Endothelial cell (in vitro differentiated cells): ENCODE data around the gene SLC8A3. TPM values are rescaled to one million over a fixed set of nuclear protein-coding genes. Genes with fewer than 3 reads are reported as not detected.

Experiments used
- DNase-seq: peaks from one replicate; pipeline ENCODE4 v3.0.0; 2021; ENCODE audit warnings: low spot score
- H3K27ac Mint-ChIP-seq: one replicate; pipeline ENCODE4 v1.8.0; 2021; ENCODE audit warnings: mixed read lengths, inconsistent platforms; ENCODE audit not compliant: unreplicated experiment
- H3K27me3 Mint-ChIP-seq: one replicate; pipeline ENCODE4 v1.8.0; 2021; ENCODE audit warnings: mild to moderate bottlenecking, moderate library complexity, mixed read lengths, inconsistent platforms; ENCODE audit not compliant: unreplicated experiment
- H3K36me3 Mint-ChIP-seq: one replicate; pipeline ENCODE4 v1.8.0; 2021; ENCODE audit warnings: mild to moderate bottlenecking, low read depth, mixed read lengths, inconsistent platforms; ENCODE audit not compliant: unreplicated experiment
- H3K4me1 Mint-ChIP-seq: one replicate; pipeline ENCODE4 v1.8.0; 2021; ENCODE audit warnings: mild to moderate bottlenecking, mixed read lengths, inconsistent platforms; ENCODE audit not compliant: unreplicated experiment
- H3K4me3 Mint-ChIP-seq: one replicate; pipeline ENCODE4 v1.8.0; 2021; ENCODE audit warnings: mild to moderate bottlenecking, mixed read lengths, inconsistent platforms; ENCODE audit not compliant: unreplicated experiment
- H3K9me3 Mint-ChIP-seq: one replicate; pipeline ENCODE4 v1.8.0; 2021; ENCODE audit warnings: mixed read lengths, inconsistent platforms; ENCODE audit not compliant: unreplicated experiment
- total RNA-seq: library from RNA; stranded (reverse); fragmentation: NEBNext Ultra II Directional; extraction: Animal tissue kit (Norgen Biotek cat#: 25700); gene quantifications from one replicate; pipeline ENCODE4 v1.2.1, GENCODE V29; 2021; ENCODE audit not compliant: unreplicated experiment
- TF ChIP-seq, protein P1 (sequence below): fragments of 200-600 bp; sonication (generic); IDR thresholded peaks from one replicate; pipeline ENCODE4 v1.5.0; 2021; ENCODE audit warnings: antibody characterized with exemption; ENCODE audit not compliant: unreplicated experiment

SLC8A3 gene
- total RNA-seq, 1 donor from 2014 or later = 0.13 TPM

DNA sequence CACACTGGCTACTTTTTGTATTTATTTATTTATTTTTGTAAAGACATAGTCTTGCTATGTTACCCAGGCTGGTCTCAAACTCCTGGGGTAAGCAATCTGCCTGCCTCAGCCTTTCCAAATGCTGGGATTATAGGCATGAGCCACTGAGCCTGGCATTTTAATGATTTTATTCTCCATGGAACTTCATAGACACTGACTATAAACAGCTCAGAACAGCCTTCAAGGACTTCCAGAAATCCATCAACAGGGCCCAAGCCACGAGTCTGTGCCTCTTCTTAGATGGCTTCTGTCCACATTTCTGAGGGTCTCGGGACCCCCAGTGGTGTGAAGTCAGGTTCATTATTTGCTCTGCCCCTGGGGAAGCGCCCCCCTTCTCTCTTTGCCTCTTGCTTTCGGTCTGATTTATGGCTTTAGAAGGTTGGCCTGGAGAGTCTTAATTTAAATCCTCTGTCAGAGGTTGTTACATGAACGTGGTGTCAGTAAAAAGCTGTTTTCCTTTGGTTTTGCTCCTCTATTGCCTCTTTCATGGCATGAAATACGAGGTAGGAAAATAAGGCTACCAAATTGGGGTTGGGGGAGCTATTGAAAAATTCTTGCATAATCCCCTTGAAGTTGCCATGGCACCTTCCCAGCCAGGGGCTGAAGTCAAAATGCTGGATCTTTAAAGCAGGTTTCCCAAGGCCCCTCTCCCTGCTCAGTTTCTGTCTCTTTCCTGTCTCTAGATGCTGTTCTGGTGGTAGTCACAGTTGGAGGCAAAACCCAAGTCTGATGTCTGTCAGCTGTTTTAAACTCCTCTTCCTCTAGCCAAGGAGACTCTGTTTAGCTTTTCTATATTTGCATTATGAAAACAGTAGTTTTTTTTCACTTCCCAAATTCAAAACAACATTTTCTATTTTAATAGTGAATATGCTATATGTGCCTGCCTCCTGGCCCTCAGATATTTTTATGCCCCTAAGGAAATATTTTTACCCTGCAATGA is 180.2 kb downstream of the SLC8A3 start:
- no peak overlapping the region for H3K27ac Mint-ChIP-seq
- no peak for DNase-seq
- no peak overlapping the region for H3K4me3 Mint-ChIP-seq
- TF ChIP-seq, protein P1, sequence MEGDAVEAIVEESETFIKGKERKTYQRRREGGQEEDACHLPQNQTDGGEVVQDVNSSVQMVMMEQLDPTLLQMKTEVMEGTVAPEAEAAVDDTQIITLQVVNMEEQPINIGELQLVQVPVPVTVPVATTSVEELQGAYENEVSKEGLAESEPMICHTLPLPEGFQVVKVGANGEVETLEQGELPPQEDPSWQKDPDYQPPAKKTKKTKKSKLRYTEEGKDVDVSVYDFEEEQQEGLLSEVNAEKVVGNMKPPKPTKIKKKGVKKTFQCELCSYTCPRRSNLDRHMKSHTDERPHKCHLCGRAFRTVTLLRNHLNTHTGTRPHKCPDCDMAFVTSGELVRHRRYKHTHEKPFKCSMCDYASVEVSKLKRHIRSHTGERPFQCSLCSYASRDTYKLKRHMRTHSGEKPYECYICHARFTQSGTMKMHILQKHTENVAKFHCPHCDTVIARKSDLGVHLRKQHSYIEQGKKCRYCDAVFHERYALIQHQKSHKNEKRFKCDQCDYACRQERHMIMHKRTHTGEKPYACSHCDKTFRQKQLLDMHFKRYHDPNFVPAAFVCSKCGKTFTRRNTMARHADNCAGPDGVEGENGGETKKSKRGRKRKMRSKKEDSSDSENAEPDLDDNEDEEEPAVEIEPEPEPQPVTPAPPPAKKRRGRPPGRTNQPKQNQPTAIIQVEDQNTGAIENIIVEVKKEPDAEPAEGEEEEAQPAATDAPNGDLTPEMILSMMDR = no peak
- peaks cover 2% of the 10 kb centered on the region for H3K27me3 Mint-ChIP-seq
- H3K36me3 Mint-ChIP-seq = no peaks in the 10 kb centered on the region
- peaks cover 2% of the 10 kb centered on the region for H3K4me1 Mint-ChIP-seq
- H3K9me3 Mint-ChIP-seq = no peaks in the 10 kb centered on the region

DNA sequence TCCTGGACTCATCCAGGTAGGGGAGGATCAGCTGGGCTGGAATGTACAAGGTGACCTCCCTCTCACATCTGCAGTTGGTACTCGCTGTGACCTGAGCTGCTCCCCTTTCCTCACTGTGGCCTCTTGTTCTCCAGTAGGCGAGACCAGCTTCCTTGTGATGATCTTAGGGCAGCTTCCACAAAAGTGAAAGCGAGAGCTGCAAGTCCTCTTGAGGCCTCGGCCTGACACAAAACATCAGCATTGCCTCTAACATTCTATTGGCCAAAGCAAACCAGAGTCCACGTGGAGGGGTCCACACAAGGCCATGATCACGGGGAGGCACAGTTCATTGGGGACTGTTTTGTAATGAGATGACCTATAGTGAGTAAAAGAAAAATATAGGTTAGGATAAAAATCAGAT is 182.1 kb downstream of the SLC8A3 start:
- Mint-ChIP-seq H3K27me3 (no peaks in the 10 kb centered on the region), H3K27ac (no peak overlapping the region), H3K36me3 (no peaks in the 10 kb centered on the region), H3K4me3 (no peak overlapping the region), H3K4me1 (peaks cover 2% of the 10 kb centered on the region), H3K9me3 (no peaks in the 10 kb centered on the region)
- DNase-seq = no peak
- TF ChIP-seq, protein P1 = no peak

DNA sequence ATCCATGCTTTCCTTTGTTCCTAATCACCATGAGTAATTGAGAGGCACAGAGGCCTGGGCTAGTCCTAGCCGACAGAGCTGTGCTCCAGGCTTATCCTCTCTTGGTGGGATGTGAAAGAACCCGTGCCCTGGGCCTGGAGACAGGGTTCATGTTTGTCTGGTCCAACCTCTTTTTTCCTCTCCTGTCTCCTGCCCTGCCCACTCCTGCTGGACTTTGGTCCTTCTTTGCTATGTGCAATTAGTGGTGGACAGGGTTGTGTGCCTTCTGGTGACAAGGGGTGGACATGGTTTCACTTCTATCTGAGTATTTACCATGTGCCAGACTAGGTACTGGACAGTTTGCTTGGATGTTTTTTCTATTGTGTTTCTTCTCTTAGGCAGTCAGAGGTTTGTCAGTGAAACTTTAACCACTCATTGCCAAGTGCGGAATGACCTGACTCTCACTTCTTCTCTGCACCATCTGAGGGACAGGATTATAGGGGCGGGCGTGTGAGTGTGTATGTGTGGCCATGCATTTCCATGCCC is 183.4 kb downstream of the SLC8A3 start:
- TF ChIP-seq, protein P1 = no peak
- no peak for DNase-seq
- peaks cover 4% of the 10 kb centered on the region for H3K27me3 Mint-ChIP-seq
- H3K4me3 Mint-ChIP-seq = no peak overlapping the region
- H3K27ac Mint-ChIP-seq = no peak overlapping the region
- H3K9me3 Mint-ChIP-seq = no peaks in the 10 kb centered on the region
- peaks cover 2% of the 10 kb centered on the region for H3K4me1 Mint-ChIP-seq
- no peaks in the 10 kb centered on the region for H3K36me3 Mint-ChIP-seq

DNA sequence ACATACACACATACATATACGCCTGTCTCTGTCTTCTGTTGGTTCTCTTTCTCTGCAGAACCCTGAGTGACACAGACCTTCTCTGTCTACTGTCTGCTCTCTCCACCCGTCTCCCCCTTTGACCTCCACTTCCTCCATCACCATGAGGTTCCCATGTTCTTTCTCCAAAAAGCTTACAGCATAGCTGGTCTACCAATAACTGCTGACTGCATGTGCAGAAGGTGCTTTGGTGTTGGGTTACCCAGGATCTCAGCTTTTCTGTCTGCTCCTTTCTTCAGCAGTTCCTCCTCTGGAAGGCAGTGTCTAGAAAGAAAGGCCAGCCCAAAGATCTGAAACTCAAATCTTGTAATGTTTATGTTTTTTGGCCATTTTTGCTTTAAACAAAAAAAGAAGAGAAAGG is 184.0 kb downstream of the SLC8A3 start:
- TF ChIP-seq, protein P1 = no peak
- Mint-ChIP-seq H3K27ac (no peak overlapping the region), H3K36me3 (no peaks in the 10 kb centered on the region), H3K4me1 (peaks cover 2% of the 10 kb centered on the region), H3K9me3 (no peaks in the 10 kb centered on the region), H3K4me3 (no peak overlapping the region), H3K27me3 (peaks cover 4% of the 10 kb centered on the region)
- no peak for DNase-seq
